ENCODE data around the gene ACTR10.
"Not testable (repeated sequence)": the region's sequence is repeated elsewhere in the genome, so short reads cannot be mapped to it uniquely, and the experiment has no call there.

Gene ACTR10

GRCh38 chr14:58243790-58244555 is 44.0 kb downstream of the ACTR10 start:
- H3K27ac ChIP-seq, result peak overlapping the region; percentile 92 to 93
- TF ChIP-seq CTCF (IDR thresholded peaks at IDR 0.05), result no peak
- H3K27me3 ChIP-seq, result no peaks in the 10 kb centered on the region
- H3K4me3 ChIP-seq, result peak overlapping the region; percentile 77 to 80
- peaks cover 2 to 10% (median 4%) of the 10 kb centered on the region in 3 donors for H3K36me3 ChIP-seq
- H3K9me3 ChIP-seq, result no peaks in the 10 kb centered on the region
- intact Hi-C loops (cut with DNase I; ENCODE audit: low total_unique reads), result loop anchor here (5.0 kb wide), 1 partner anchor 53 kb away; the partner anchor contains the start of gene ARID4A
- peak in 1 of 2 donors; percentile 59 for DNase-seq
- peaks cover 0 to 27% (median 18%) of the 10 kb centered on the region in 4 donors for H3K4me1 ChIP-seq

GRCh38 chr14:58244556-58245387 is 44.8 kb downstream of the ACTR10 start, which contains the start of gene PSMA3:
PSMA3 (plus strand) TSS chr14:58244843; CDS start chr14:58244921, 78 bp downstream.
- Histone ChIP-seq H3K9me3 (no peaks in the 10 kb centered on the region), H3K27ac (peak within 1 kb of the TSS; percentile 92 to 93), H3K27me3 (no peaks in the 10 kb centered on the region), H3K4me1 (peaks cover 0 to 27% (median 18%) of the 10 kb centered on the region in 4 donors), H3K4me3 (peak within 1 kb of the TSS; percentile 77 to 80), H3K36me3 (peaks cover 10 to 18% (median 11%) of the 10 kb centered on the region in 3 donors)
- DNase-seq, result peak; percentile 99
- intact Hi-C loops (cut with DNase I; ENCODE audit: low total_unique reads), result loop anchor here (5.0 kb wide), 1 partner anchor 53 kb away; the partner anchor contains the start of gene ARID4A
- TF ChIP-seq CTCF (IDR thresholded peaks at IDR 0.05), result no peak

GRCh38 chr14:58245562-58245961 is 45.6 kb downstream of the ACTR10 start:
- no peak for TF ChIP-seq CTCF (IDR thresholded peaks at IDR 0.05)
- no peaks in the 10 kb centered on the region for H3K27me3 ChIP-seq
- H3K27ac ChIP-seq, result peak overlapping the region; percentile 92 to 93
- H3K4me1 ChIP-seq, result peaks cover 0 to 27% (median 19%) of the 10 kb centered on the region in 4 donors
- peaks cover 13 to 26% (median 19%) of the 10 kb centered on the region in 3 donors for H3K36me3 ChIP-seq
- H3K9me3 ChIP-seq, result no peaks in the 10 kb centered on the region
- peak overlapping the region; percentile 77 to 80 for H3K4me3 ChIP-seq
- DNase-seq, result no peak
- intact Hi-C loops (cut with DNase I; ENCODE audit: low total_unique reads), result no loop called here

- intact Hi-C loops (cut with DNase I; ENCODE audit: low total_unique reads), result no loop called here
- Histone ChIP-seq H3K4me3 (no peak overlapping the region), H3K27me3 (no peaks in the 10 kb centered on the region), H3K9me3 (no peaks in the 10 kb centered on the region), H3K36me3 (peaks cover 37 to 57% (median 44%) of the 10 kb centered on the region in 3 donors), H3K4me1 (peaks cover 0 to 27% (median 13%) of the 10 kb centered on the region in 4 donors), H3K27ac (no peak overlapping the region)
- DNase-seq, result no peak
- TF ChIP-seq CTCF (IDR thresholded peaks at IDR 0.05), result no peak
Measured at GRCh38 chr14:58249611-58250010, 49.7 kb downstream of the ACTR10 start.

- Histone ChIP-seq H3K4me3 (no peak overlapping the region), H3K36me3 (peaks cover 70 to 98% (median 75%) of the 10 kb centered on the region in 3 donors), H3K27ac (no peak overlapping the region), H3K9me3 (no peaks in the 10 kb centered on the region), H3K27me3 (no peaks in the 10 kb centered on the region), H3K4me1 (no peaks in the 10 kb centered on the region)
- intact Hi-C loops (cut with DNase I; ENCODE audit: low total_unique reads), result no loop called here
- no peak for DNase-seq
- TF ChIP-seq CTCF (IDR thresholded peaks at IDR 0.05), result no peak
Measured at GRCh38 chr14:58258156-58258555, 58.2 kb downstream of the ACTR10 start.

- peaks cover 73 to 98% (median 83%) of the 10 kb centered on the region in 3 donors for H3K36me3 ChIP-seq
- H3K4me3 ChIP-seq; DNase-seq; H3K27ac ChIP-seq; H3K27me3 ChIP-seq; H3K4me1 ChIP-seq; intact Hi-C loops (cut with DNase I; ENCODE audit: low total_unique reads); H3K9me3 ChIP-seq: not testable (repeated sequence)
Measured at GRCh38 chr14:58262005-58262404, 62.1 kb downstream of the ACTR10 start.

All from tibial artery (tissue), 4 donors.